ENCODE results near the gene ITIH1.

The ITIH1 gene

GRCh38 chr3:52779011-52779836 is 1.8 kb downstream of the ITIH1 start:
- Histone ChIP-seq H3K4me3 (no peak overlapping the region), H3K9ac (peak overlapping the region in 3 of 11 experiments; percentile 3 to 50 (median 18); a peak in 2 of 22 replicates), H3K36me3 (no peaks in the 10 kb centered on the region), H4K20me1 (no peaks in the 10 kb centered on the region), H3K4me2 (peak overlapping the region; percentile 34 to 83 (median 58)), H3K9me3 (replicated peaks in 1 of 11) (no peaks in the 10 kb centered on the region), H3K27me3 (no peaks in the 10 kb centered on the region), H3K27ac (peak overlapping the region in 10 of 11 experiments; percentile 33 to 66 (median 54); a peak in 19 of 22 replicates), H3K4me1 (peaks cover 20 to 57% (median 44%) of the 10 kb centered on the region in 10 experiments)
- no peak for TF ChIP-seq Cebpa-rat (IDR thresholded peaks at IDR 0.05)

- Histone ChIP-seq H3K9me3 (replicated peaks in 1 of 11) (no peaks in the 10 kb centered on the region), H3K27me3 (no peaks in the 10 kb centered on the region), H3K4me1 (peaks cover 20 to 55% (median 45%) of the 10 kb centered on the region in 10 experiments), H3K27ac (peak overlapping the region in 9 of 11 experiments; percentile 35 to 66 (median 56); a peak in 17 of 22 replicates), H3K4me2 (peak overlapping the region; percentile 34 to 83 (median 58); a peak in 21 of 22 replicates), H3K36me3 (no peaks in the 10 kb centered on the region), H3K9ac (peak overlapping the region in 3 of 11 experiments; percentile 3 to 50 (median 18); a peak in 1 of 22 replicates), H3K4me3 (no peak overlapping the region), H4K20me1 (no peaks in the 10 kb centered on the region)
- no peak for TF ChIP-seq Cebpa-rat (IDR thresholded peaks at IDR 0.05)
Observed at GRCh38 chr3:52779837-52780585, 2.6 kb downstream of the ITIH1 start.

- Histone ChIP-seq H3K4me1 (peaks cover 14 to 45% (median 38%) of the 10 kb centered on the region in 10 experiments), H4K20me1 (no peaks in the 10 kb centered on the region), H3K36me3 (no peaks in the 10 kb centered on the region), H3K9me3 (replicated peaks in 1 of 11) (no peaks in the 10 kb centered on the region), H3K27ac (no peak overlapping the region), H3K4me2 (peak overlapping the region in 5 of 11 experiments; percentile 1 to 28 (median 16); a peak in 6 of 22 replicates), H3K9ac (no peak overlapping the region), H3K4me3 (no peak overlapping the region), H3K27me3 (no peaks in the 10 kb centered on the region)
- TF ChIP-seq Cebpa-rat (IDR thresholded peaks at IDR 0.05) = no peak
Observed at GRCh38 chr3:52781741-52782140, 4.3 kb downstream of the ITIH1 start.

GRCh38 chr3:52782412-52783210 is 5.2 kb downstream of the ITIH1 start:
- no peak overlapping the region for H3K27ac ChIP-seq
- TF ChIP-seq Cebpa-rat (IDR thresholded peaks at IDR 0.05) = no peak
- H4K20me1 ChIP-seq = no peaks in the 10 kb centered on the region
- H3K9me3 ChIP-seq (replicated peaks in 1 of 11) = no peaks in the 10 kb centered on the region
- H3K4me3 ChIP-seq = no peak overlapping the region
- H3K9ac ChIP-seq = no peak overlapping the region
- no peak overlapping the region; a peak in 1 of 22 replicates for H3K4me2 ChIP-seq
- H3K36me3 ChIP-seq = no peaks in the 10 kb centered on the region
- peaks cover 14 to 45% (median 40%) of the 10 kb centered on the region in 10 experiments for H3K4me1 ChIP-seq
- H3K27me3 ChIP-seq = no peaks in the 10 kb centered on the region

GRCh38 chr3:52783211-52783555 is 5.8 kb downstream of the ITIH1 start:
- Histone ChIP-seq H3K27ac (no peak overlapping the region), H4K20me1 (no peaks in the 10 kb centered on the region), H3K4me1 (peaks cover 14 to 42% (median 37%) of the 10 kb centered on the region in 10 experiments), H3K36me3 (no peaks in the 10 kb centered on the region), H3K9me3 (replicated peaks in 1 of 11) (no peaks in the 10 kb centered on the region), H3K27me3 (no peaks in the 10 kb centered on the region), H3K9ac (no peak overlapping the region), H3K4me3 (no peak overlapping the region), H3K4me2 (no peak overlapping the region)
- no peak for TF ChIP-seq Cebpa-rat (IDR thresholded peaks at IDR 0.05)

- Histone ChIP-seq H3K4me2 (no peak overlapping the region), H4K20me1 (no peaks in the 10 kb centered on the region), H3K4me1 (peaks cover 12 to 35% (median 32%) of the 10 kb centered on the region in 10 experiments), H3K27ac (no peak overlapping the region), H3K36me3 (no peaks in the 10 kb centered on the region), H3K9me3 (replicated peaks in 1 of 11) (no peaks in the 10 kb centered on the region), H3K9ac (no peak overlapping the region), H3K4me3 (no peak overlapping the region), H3K27me3 (no peaks in the 10 kb centered on the region)
- no peak for TF ChIP-seq Cebpa-rat (IDR thresholded peaks at IDR 0.05)
Observed at GRCh38 chr3:52784021-52784621, 6.7 kb downstream of the ITIH1 start.

GRCh38 chr3:52784931-52785590 is 7.7 kb downstream of the ITIH1 start:
- no peak overlapping the region for H3K27ac ChIP-seq
- no peak overlapping the region for H3K4me3 ChIP-seq
- H3K4me1 ChIP-seq = peaks cover 12 to 35% (median 26%) of the 10 kb centered on the region in 10 experiments
- no peaks in the 10 kb centered on the region for H3K9me3 ChIP-seq (replicated peaks in 1 of 11)
- H3K9ac ChIP-seq = no peak overlapping the region
- H3K4me2 ChIP-seq = no peak overlapping the region; a peak in 1 of 22 replicates
- TF ChIP-seq Cebpa-rat (IDR thresholded peaks at IDR 0.05) = no peak
- no peaks in the 10 kb centered on the region for H3K27me3 ChIP-seq
- no peaks in the 10 kb centered on the region for H3K36me3 ChIP-seq
- H4K20me1 ChIP-seq = no peaks in the 10 kb centered on the region
